Kidney (tissue), 14 donors: ENCODE results near the gene GABRB1. TPM values are rescaled to one million over a fixed set of nuclear protein-coding genes. Genes with fewer than 3 reads are reported as not detected.

Source experiments
- DNase-seq, 5 donors: peaks; one replicate each; pipeline ENCODE4 v3.0.0-alpha.2; 2013 to 2020
- FAIRE-seq: peaks from 2 replicates; lab custom pipeline; 2012; peaks lifted over from hg19 to GRCh38; lab: Jason Lieb, UNC
- H3K27ac ChIP-seq, 2 donors: one replicate each; pipeline ENCODE4 v1.7.0; 2013; ENCODE audit warnings: low read depth in 2 of 2, low read length in 2 of 2, inconsistent platforms in 1 of 2
- H3K27me3 ChIP-seq: one replicate; pipeline ENCODE4 v1.7.1; 2013; ENCODE audit warnings: low read length, inconsistent platforms; ENCODE audit not compliant: control insufficient read depth, insufficient read depth
- H3K36me3 ChIP-seq, 3 donors: one replicate each; pipeline versions ENCODE4 v1.7.0 to v1.7.1; 2013; ENCODE audit warnings: low read length in 3 of 3, control low read depth in 1 of 3, inconsistent platforms in 1 of 3; ENCODE audit not compliant: insufficient read depth in 3 of 3, control insufficient read depth in 2 of 3
- H3K4me1 ChIP-seq, 3 donors: one replicate each; pipeline versions ENCODE4 v1.7.0 to v1.7.1; 2013; ENCODE audit warnings: low read length in 3 of 3, inconsistent platforms in 1 of 3, low read depth in 1 of 3; ENCODE audit not compliant: control insufficient read depth in 2 of 3, insufficient read depth in 2 of 3
- H3K4me3 ChIP-seq, 3 donors: one replicate each; pipeline versions ENCODE4 v1.7.0 to v1.8.1; 2013; ENCODE audit warnings: low read length in 3 of 3, control low read depth in 1 of 3, inconsistent platforms in 1 of 3
- H3K9ac ChIP-seq, 3 donors: one replicate each; pipeline versions ENCODE4 v1.7.0 to v1.7.1; 2013; ENCODE audit warnings: low read length in 3 of 3, control low read depth in 1 of 3, inconsistent platforms in 1 of 3
- H3K9me3 ChIP-seq, 3 donors: one replicate each; pipeline versions ENCODE4 v1.7.0 to v1.7.1; 2013; ENCODE audit warnings: low read length in 3 of 3, control low read depth in 1 of 3, inconsistent platforms in 1 of 3; ENCODE audit not compliant: control insufficient read depth in 2 of 3, insufficient read depth in 1 of 3
- CTCF ChIP-seq: IDR thresholded peaks from 3 replicates; pipeline ENCODE4 v1.5.1; 2012; ENCODE audit warnings: mild to moderate bottlenecking, moderate library complexity, borderline replicate concordance; ENCODE audit not compliant: insufficient read depth; ENCODE audit errors: extremely low read depth
- intact Hi-C: fragments of 100-400 bp; cut with DNase I; formaldehyde crosslinking; loops from one replicate; pipeline ENCODE4 v1.11.1; 2022
- polyA plus RNA-seq: library from polyadenylated mRNA; stranded (reverse); fragments of 350-450 nt; fragmentation: Illumina TruSeq; extraction: RNeasy Lipid Tissue Mini Kit (QIAGEN cat#74804); gene quantifications from one replicate; pipeline ENCODE4 v1.2.3, GENCODE V29; 2014; ENCODE audit warnings: low read depth, low replicate concordance; ENCODE audit not compliant: insufficient read depth
- total RNA-seq: library from RNA; stranded (reverse); fragmentation: NEBNext Ultra II Directional; extraction: Animal tissue kit (Norgen Biotek cat#: 25700); gene quantifications from one replicate; pipeline ENCODE4 v1.2.1, GENCODE V29; 2021
- donor health status: control.
- donor health status: control.
- donor health status: control.
- donor health status: control.
- donor health status: control.
- donor health status: DM: yes; HTN: yes; CAD: no.
- donor health status: Normal renal cell carcinoma (clear cell type).

The GABRB1 gene
- total and polyA plus RNA-seq, 2 donors from 2014 or later, result 0.79 to 0.82 TPM

GRCh38 chr4:47038263-47038662, 6.9 kb downstream of the GABRB1 start:
- no peaks in the 10 kb centered on the region for H3K27me3 ChIP-seq
- FAIRE-seq (no peak), DNase-seq (no peak)
- H3K9me3 ChIP-seq, result no peaks in the 10 kb centered on the region
- H3K9ac ChIP-seq, result no peak overlapping the region
- no peak overlapping the region for H3K4me3 ChIP-seq
- H3K36me3 ChIP-seq, result no peaks in the 10 kb centered on the region
- no peaks in the 10 kb centered on the region for H3K4me1 ChIP-seq
- intact Hi-C loops, result no loop called here
- no peak overlapping the region for H3K27ac ChIP-seq
- no peak for TF ChIP-seq CTCF

GRCh38 chr4:47040828-47041227, 9.5 kb downstream of the GABRB1 start:
- FAIRE-seq, result no peak

GRCh38 chr4:47043821-47044220, 12.5 kb downstream of the GABRB1 start:
- FAIRE-seq, result no peak
- DNase-seq, result no peak
- Histone ChIP-seq H3K4me1 (no peaks in the 10 kb centered on the region), H3K27me3 (no peaks in the 10 kb centered on the region), H3K9ac (no peak overlapping the region), H3K27ac (no peak overlapping the region), H3K9me3 (no peaks in the 10 kb centered on the region), H3K4me3 (no peak overlapping the region), H3K36me3 (no peaks in the 10 kb centered on the region)
- no peak for TF ChIP-seq CTCF
- intact Hi-C loops, result no loop called here

More at GRCh38 chr4:47040828-47041227, 9.5 kb downstream of the GABRB1 start:
- Histone ChIP-seq H3K36me3 (no peaks in the 10 kb centered on the region), H3K9me3 (no peaks in the 10 kb centered on the region), H3K27me3 (no peaks in the 10 kb centered on the region), H3K4me3 (no peak overlapping the region), H3K4me1 (no peaks in the 10 kb centered on the region), H3K27ac (no peak overlapping the region), H3K9ac (no peak overlapping the region)
- DNase-seq, result no peak
- intact Hi-C loops, result no loop called here
- no peak for TF ChIP-seq CTCF

GRCh38 chr4:47045261-47045660, 13.9 kb downstream of the GABRB1 start:
- Histone ChIP-seq H3K27me3 (no peaks in the 10 kb centered on the region), H3K9ac (no peak overlapping the region), H3K4me1 (no peaks in the 10 kb centered on the region), H3K9me3 (no peaks in the 10 kb centered on the region), H3K27ac (no peak overlapping the region), H3K36me3 (no peaks in the 10 kb centered on the region), H3K4me3 (no peak overlapping the region)
- no peak for TF ChIP-seq CTCF
- DNase-seq (no peak), FAIRE-seq (no peak)
- intact Hi-C loops, result no loop called here
